HG03060 (cell line): Measurements from ENCODE around the gene SLC37A2.

ENCODE experiments used
- ATAC-seq: cut with Tn5 transposase; IDR thresholded peaks from one replicate; pipeline ENCODE4 v1.9.1; 2021; ENCODE audit warnings: low read depth, moderate number of reproducible peaks; ENCODE audit not compliant: unreplicated experiment

SLC37A2 gene

DNA sequence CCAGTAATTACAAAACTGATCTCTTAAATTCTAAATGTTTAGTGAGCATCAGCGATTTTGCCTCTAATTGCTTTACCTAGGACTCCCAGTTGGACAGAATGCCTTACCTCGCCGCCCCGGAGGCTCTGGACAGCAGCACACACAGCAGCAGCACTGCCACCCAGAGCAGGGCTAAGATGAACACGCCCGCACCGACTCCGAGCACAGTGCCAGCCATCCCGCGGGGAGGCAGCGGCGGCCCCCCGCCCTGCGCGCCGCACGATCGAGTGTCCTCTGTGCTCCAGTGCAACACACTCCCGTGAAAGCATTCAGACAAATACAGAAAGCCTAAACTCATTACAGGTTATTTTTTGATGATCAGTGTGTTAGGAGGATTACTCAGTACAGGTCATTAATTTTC lies 38.9 kb downstream of the SLC37A2 start:
- ATAC-seq = no peak

DNA sequence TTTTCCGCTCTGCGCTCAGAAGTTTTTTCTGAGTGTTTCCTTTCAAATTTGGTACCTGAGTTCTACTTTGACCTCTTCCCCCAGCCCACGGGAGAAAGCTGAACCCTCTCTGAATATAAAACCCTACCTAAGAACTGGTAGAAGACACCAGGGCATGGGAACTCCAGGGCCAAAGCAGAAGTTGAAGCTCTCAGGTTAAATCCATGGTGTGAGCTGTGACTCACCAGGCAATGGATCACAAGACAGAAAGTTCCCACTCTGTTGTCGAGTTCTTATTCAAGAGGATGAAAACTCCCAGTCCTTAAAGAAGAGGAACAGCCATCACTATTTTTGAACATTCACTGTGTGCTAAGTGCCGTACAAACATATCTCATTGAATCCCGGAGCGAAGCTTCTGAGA lies 39.4 kb downstream of the SLC37A2 start:
- no peak for ATAC-seq

DNA sequence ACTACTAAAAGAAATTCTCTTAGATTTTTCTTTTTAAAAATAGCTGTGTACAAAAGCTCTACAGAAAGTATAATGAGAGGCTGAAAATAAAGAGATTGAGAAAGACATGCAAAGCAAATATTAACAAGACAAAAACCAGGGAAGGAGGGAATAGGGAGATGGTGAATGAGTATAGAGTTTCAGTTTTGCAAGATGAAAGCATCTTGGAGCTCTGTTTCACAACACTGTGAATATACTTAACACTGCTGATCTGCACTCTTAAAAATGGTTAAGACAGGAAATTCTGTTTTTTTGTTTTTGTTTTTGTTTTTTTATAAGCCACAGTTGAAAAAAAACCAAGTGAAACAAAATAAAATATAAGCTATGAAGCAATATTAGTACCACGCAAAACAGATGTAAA lies 42.8 kb downstream of the SLC37A2 start:
- ATAC-seq = no peak

DNA sequence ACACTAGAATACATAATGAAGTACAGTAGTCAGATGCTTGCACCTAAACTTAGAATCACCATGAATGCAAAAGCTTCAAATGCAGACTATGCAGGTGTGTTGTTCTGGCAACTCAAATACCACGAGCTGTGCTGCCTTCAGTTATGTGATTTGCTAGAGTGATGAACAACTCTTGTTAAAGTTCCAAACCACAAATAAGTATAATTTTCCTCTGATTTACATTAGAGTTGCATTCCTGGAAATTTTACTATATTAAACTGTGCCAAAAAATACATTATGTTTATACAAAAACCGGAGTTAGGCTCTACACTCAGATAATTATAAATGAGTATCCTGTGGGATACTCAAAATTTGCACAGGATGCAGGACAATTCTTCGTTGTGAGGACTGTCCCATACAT lies 45.4 kb downstream of the SLC37A2 start:
- no peak for ATAC-seq

DNA sequence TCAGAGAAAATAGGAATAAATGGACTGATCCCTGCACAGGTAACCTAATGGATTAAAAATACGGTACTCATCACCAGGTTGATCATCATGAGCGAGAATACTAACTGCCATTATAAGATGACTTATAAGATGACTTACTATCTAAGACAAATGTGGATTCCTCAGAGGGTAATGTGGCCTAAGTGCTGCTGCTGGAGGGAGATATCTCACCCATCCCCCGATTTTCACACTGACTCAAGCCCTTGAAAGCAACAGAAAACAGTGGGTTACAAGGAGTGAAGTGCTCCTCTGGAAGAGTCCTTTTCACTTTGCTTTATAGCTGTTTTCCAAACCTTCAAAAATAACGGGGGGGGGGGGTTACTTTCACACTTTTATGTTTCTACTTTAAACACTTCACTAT lies 47.4 kb downstream of the SLC37A2 start:
- no peak for ATAC-seq

DNA sequence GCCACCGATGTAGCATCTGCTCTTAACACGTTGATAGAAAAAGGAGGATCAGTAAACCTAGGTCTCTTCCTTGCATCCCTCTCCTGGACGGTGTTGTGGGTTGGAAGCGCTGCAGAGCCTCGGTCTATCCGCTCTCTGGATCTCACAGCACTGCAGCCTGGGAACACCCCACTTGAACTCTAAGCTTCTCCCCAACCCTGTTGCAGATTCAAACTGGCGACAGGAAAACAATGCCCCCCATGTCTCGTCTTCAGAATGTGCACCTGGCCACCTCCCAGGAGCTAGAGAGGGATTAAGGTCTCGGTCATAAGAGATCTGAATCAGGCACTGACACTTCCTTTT lies 47.9 kb downstream of the SLC37A2 start:
- no peak for ATAC-seq

DNA sequence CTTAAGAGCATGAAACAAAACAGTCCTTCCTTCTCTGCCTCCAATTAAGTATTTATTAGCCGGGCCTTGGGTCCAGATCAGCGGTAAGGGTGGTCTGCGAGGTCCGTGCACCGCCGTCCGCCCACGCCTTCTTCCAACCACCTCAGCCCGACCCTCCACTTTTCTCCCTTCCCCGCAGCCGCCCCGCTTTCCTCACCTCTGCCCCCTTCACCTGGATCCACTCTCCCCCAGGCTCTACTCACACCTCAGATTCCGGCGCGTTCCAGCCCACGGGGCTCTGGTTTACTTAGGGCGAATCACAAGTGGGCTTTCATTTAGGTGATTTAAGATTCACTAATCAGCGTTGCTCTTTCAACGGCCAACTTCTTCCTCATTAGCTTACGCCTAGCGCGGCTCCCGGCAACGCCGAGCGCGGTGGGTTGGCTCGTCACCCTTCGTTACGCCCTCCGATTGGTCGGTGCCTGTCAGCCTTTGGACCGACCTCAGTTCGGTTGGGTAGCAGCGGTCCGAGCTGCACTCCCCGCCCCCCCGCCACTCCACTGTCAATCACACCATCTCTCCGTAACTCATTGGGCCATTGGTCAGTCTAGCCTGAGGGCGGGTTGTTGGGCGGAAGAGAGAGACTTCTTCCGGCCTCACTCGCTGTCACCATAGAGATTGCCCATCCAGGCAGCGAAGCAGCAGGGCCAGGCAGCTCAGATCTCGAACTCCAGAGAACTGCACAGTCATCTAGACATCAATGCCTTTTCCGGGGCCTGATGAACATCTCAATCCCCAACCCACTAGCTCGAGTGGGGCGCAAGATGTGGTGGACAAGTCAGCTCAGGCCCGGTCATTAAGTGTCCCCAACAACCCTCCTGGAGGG lies 48.5 kb downstream of the SLC37A2 start, which contains the start of gene TMEM218:
Gene TMEM218 (minus strand): TSS at position 284 of the 865 bp plus-strand sequence. CDS start 9,385 bp downstream, outside the sequence.
- ATAC-seq = peak; percentile 95

DNA sequence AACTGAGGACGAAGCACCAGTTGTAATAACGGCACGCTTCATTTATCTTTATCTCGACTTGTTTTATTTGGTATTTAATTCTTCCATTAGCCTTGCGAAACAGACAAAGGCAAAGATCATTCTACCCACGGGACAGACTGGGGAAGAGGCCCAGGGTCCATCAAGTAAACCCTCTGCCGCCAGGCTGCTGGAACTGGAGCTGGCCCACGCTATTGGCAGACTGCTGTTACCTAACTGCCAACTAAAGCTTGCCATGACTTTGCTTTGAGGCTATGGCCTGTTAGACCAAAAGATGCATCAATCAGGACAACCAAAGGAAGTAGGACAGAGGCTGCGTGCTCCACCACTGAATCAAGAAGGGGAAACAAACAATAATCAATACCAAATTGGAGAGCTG lies 49.1 kb downstream of the SLC37A2 start:
- ATAC-seq = no peak

DNA sequence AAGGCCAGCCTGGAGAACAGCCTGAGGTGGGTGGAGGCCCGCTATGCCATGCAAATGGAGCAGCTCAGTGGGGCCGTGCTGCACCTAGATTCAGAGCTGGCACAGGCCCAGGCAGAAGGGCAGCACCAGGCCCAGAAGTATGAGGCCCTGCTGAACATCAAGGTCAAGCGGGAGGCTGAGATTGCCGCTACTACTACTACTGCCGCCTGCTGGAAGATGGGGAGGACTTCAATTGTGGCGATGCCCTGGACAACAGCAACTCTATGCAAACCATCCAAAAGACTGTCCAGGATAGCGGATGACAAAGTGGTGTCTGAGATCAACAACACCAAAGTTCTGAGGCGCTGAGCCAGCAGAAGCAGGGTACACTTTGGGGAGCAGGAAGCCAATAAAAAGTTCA lies 51.4 kb downstream of the SLC37A2 start:
- ATAC-seq = no peak

DNA sequence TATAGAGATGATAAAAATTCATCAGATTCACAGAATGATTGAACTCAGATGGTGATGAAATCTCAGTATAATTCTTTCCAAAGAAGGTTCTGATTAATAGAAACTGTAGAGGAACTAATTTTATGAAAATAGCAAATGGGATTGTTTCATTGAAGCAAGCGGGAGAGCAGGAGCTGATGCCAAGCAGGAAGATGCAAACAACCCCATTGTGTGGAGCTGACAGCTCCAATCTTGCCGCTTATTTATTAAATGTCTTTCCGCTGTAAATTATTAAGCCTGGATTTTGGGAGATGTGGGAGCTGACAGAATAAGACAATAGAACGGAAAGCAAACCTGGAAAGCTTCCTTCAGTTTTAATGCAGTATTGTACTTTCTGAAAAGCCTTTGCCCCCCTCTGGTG lies 54.3 kb downstream of the SLC37A2 start:
- no peak for ATAC-seq

DNA sequence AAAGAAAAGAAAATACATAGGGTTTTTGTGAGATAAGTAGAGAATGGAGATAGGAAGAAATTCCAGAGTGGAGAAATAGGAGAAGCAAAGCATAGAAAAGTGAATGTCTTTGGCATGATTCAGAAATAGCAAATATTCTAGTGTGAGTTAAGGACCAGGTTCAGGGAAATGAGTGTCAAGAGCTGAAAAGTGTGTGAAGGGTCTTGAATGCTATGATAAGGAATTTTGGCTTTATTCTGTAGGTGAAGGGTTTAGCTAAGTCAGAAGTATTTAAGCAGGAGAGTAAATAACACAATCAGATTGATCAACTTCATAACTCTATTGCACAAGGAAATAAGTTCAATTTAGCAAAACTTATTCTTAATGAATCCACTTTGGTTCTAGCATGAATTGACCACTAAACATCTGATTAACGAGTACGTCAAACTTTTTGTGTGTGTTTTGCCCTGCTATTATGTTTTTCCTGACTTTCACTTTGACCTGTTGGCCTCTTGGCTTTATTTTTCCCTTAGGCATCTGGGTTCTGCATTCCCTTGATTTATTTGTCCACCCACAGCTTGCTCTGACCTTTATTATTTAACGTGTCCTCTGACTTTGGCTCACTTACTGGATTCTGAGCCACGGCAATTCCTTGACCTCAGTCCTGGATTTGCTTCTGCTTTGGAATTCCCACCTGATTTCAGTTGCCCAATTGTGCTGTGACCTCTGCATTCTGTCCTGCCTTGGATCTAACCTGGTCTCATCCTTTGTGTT lies 60.3 kb downstream of the SLC37A2 start:
- ATAC-seq = no peak

DNA sequence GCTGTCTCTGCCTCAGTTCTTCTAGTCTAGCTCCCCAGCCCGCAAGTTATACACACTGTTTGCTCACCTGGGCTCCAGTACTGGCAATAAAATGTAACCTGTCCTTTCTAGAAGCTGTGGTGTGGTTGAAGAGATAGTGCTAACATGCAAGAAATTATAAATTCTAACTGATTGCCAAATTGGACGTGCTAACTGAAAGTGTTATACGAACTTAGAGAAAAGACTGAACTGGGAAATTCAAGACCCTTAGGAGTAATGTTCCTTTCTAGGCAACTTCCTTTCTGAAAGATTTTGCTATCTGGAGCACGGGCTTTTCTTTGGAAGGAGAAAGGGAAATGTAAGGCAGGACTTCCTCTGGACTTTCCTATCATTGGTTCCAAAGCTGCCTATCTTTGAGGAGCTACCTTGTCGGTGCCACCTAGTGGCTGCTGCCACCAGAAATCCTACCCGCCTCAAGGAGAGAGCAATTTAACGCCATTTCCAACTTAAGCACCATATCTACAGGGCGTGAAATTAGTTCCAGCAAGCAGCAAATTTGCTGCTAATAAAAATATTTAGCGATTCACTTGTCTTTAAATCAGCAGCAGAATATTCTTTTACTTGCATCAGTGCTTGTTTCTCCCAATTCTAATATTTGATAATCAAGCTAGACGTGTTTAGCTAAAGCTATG lies 61.0 kb downstream of the SLC37A2 start:
- ATAC-seq = no peak

DNA sequence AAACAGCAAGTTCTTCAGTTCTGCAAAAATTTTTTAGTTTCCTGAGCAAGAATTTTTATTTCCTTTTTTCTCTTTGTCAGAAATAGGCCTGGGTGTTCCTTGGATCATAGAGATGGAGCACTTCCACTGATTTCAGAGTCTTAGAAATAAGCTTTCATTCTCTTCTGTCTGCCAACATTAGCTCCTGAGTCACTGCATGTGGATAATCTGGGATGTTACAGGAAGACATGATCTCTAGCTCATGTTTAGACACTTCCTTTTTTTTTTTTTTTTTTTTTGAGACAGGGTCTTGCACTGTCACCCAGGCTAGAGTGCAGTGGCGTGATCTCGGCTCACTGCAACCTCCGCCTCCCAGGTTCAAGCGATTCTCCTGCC lies 61.5 kb downstream of the SLC37A2 start:
- no peak for ATAC-seq

DNA sequence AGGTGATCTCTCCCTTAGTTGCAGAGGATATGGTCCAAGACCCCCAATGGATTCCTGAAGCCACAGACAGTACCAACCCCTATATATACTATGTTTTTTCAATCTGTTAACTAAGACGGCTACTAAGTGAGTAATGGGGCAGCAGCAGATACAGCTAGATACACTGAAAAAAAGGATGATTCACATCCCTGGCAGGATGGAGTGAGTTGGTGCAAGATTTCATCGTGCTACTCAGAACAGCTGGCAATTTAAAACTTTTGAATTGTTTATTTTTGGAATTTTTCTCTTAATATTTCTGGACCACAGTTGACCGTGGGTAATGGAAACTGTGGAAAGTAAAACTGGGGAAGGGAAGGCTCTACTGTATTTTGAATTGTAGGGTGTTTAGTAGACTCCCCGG lies 65.3 kb downstream of the SLC37A2 start:
- ATAC-seq = no peak

DNA sequence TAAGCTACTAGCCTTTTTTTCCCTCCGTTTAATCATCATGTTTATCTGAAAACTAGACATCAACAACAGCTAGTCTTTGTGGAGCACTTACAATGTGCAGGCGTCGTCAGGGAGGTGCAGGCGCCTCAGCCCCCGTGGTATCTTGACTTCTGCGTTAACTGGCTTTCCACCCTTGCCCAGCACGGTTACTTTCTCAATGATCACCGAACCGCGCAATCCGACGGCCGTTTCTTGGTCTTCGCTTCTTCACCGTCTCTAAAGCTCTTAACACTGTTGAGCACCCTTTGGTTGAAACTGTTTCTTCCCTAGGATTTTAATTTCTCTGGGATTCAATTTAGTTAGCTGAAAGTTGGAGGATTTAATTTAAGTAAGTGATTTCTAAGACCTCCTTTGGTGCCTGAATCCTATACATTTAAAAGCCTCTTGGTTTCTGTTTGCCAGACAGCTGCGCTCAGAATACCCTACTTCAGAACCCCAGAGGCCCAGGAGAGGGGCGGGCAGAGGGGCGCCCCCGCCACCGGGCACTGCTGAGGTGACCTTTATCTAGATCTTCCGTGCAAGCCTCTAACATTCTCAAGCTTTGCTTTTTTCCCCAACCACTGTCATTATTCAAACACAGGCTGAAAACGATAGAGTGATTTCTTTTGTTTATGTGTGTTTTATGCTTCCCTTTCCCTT lies 66.3 kb downstream of the SLC37A2 start:
- ATAC-seq = no peak

DNA sequence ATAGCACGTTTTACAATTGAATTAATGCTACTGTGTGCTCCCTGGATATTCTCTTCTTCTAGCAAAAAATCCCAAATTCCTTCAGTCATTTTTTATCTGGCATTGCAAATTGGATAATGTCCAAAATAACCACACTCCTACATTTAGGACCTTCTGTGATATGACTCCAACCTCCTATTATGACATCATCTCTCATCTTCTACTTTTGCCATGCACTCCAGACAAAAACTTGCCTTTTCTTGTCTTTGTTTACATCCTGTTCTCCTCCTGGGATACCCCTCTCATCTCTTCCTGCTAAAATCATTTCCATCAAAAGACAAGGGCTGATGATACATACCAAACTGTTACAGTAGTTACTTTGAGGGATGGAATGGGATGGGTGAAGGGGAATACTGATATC lies 69.0 kb downstream of the SLC37A2 start:
- no peak for ATAC-seq

DNA sequence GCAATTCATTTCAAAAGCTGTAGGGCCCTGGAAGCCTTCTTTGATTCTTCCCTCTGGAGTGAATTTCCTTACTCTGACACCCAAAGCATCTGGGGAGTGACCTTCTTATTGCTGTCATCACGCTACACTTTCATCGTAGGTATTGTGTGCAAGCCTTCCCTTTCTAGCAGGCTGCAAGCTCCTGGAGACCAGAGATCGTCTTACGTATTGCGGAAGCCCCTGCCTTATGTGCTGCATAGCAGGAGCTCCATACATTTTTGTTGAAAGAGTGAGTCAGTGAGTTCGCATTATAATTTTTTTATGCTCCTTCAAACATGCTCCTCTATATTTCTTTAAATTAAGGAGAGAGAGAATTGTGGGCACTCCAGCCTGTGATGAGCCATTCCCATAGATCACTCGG lies 69.5 kb downstream of the SLC37A2 start:
- no peak for ATAC-seq

DNA sequence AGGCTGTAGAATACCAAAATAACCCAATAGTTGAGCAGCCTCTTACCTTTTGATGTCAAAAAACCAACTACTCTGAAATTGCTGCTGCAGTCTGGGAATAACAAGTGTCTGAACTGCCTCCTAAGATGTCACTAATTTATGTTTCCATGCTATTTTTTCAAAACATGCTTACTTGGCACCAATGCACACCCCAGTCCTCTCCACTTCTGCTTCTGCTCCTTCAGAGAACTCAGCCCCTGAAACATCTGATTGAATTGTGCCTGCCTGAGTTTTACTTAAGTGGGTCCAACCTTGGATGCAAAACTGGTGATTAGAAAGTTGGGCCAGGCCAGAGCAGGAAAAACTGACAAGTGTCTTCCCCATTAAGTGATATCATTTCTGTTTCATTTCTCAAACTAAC lies 72.9 kb downstream of the SLC37A2 start:
- ATAC-seq = no peak

DNA sequence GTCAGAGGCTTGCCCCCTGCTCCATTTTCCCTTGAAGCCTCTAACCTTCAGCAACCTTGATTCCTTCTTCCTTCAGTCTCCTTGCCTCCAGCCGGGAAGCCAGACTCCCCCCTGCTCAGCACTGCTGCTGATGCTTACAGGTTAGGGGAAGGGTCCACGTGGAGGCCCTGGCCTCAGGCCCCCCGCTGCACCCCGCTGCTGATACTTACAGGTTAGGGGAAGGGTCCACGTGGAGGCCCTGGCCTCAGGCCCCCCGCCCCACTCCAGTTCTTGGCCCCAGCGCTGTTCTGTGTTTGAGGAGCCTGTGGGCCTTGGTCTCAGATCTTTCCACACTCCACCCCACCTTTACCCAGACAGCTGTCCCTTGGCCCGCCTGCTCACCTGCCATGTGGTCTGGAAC lies 75.9 kb downstream of the SLC37A2 start:
- ATAC-seq = no peak

DNA sequence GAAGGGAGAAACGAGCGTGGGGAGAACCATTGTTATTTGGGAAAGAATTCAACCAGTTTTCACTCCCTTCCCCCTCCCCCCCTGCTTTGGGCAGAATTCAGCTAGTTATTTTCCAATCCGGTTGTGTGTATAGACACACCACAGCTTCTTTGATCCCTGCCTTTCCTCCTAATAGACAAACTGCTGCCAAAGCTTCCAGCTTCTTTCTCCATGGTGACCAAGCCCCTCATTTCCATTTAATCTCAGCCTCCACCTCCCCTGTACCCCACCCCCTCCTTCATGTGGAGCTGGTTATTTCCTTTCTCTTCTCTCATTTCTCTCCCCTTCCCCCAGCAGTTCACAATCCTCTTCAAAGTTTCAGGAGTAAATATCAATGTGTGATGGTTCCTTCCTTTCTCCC lies 76.7 kb downstream of the SLC37A2 start:
- ATAC-seq = no peak
